Hepatocyte (in vitro differentiated cells): ENCODE measurements around the gene ANAPC5. TPM values are rescaled to one million over a fixed set of nuclear protein-coding genes. Genes with fewer than 3 reads are reported as not detected.

Experiments
- DNase-seq: peaks from one replicate; pipeline ENCODE4 v3.0.0-alpha.2; 2016; ENCODE audit warnings: low spot score
- H2AFZ ChIP-seq: fragments of 200-600 bp; sonication (generic); 2 replicates; pipeline ENCODE4 v1.6.0; 2016; ENCODE audit warnings: antibody characterized with exemption, mild to moderate bottlenecking
- H3K27ac ChIP-seq: fragments of 200-600 bp; sonication (generic); 2 replicates; pipeline ENCODE4 v1.5.1; 2016; ENCODE audit warnings: mild to moderate bottlenecking
- H3K27me3 ChIP-seq: fragments of 200-600 bp; sonication (generic); 2 replicates; pipeline ENCODE4 v1.6.1; 2016
- H3K36me3 ChIP-seq: fragments of 200-600 bp; sonication (generic); replicated peaks from 2 replicates; pipeline ENCODE4 v1.5.1; 2016; ENCODE audit warnings: low read depth; ENCODE audit not compliant: insufficient read depth
- H3K4me1 ChIP-seq: fragments of 200-600 bp; sonication (generic); 2 replicates; pipeline ENCODE4 v1.5.1; 2016; ENCODE audit warnings: mild to moderate bottlenecking, moderate library complexity; ENCODE audit not compliant: insufficient read depth
- H3K4me2 ChIP-seq: fragments of 200-600 bp; sonication (generic); 2 replicates; pipeline ENCODE4 v1.6.0; 2016
- H3K4me3 ChIP-seq: fragments of 200-600 bp; sonication (generic); 2 replicates; pipeline ENCODE4 v1.5.1; 2016; ENCODE audit warnings: mild to moderate bottlenecking
- H3K79me2 ChIP-seq: fragments of 200-600 bp; sonication (generic); 2 replicates; pipeline ENCODE4 v1.6.0; 2017; ENCODE audit warnings: mild to moderate bottlenecking
- H3K9me2 ChIP-seq: fragments of 200-600 bp; sonication (generic); replicated peaks from 2 replicates; pipeline ENCODE4 v1.6.0; 2017; ENCODE audit warnings: mild to moderate bottlenecking; ENCODE audit not compliant: insufficient read depth
- H3K9me3 ChIP-seq: fragments of 200-600 bp; sonication (generic); 2 replicates; pipeline ENCODE4 v1.5.1; 2016; ENCODE audit warnings: low read depth, mild to moderate bottlenecking
- H4K20me1 ChIP-seq: fragments of 200-600 bp; sonication (generic); 2 replicates; pipeline ENCODE4 v1.6.0; 2016; ENCODE audit warnings: mild to moderate bottlenecking; ENCODE audit not compliant: insufficient read depth, poor library complexity, severe bottlenecking
- EZH2 ChIP-seq: fragments of 200-600 bp; sonication (generic); IDR thresholded peaks from 2 replicates; pipeline ENCODE4 v1.6.1; 2016; ENCODE audit warnings: antibody characterized with exemption, mild to moderate bottlenecking, borderline replicate concordance
- EZH2phosphoT487 ChIP-seq: fragments of 200-600 bp; sonication (generic); IDR thresholded peaks from one replicate; pipeline ENCODE4 v1.6.1; 2018; ENCODE audit warnings: antibody characterized with exemption, mild to moderate bottlenecking, low read depth, moderate library complexity; ENCODE audit not compliant: unreplicated experiment, severe bottlenecking
- WGBS: methylation state at CpG from one replicate; pipeline ENCODE4 v1.1.6; 2016; ENCODE audit warnings: low lambda C conversion rate; ENCODE audit errors: missing lambda C conversion rate; 5-methylcytosine and 5-hydroxymethylcytosine counted together
- polyA plus RNA-seq: library from polyadenylated mRNA; unstranded; fragments of >200 nt; fragmentation: Nextera tagmentation; extraction: Ambion mirVana; gene quantifications from 2 replicates; pipeline ENCODE4 v1.2.1, GENCODE V29; 2016
- total RNA-seq: library from RNA; depleted of rRNA; stranded (reverse); fragments of >200 nt; gene quantifications from 2 replicates; pipeline ENCODE4 v1.2.3, GENCODE V29; 2014
- TF ChIP-seq, protein P1 (sequence below): fragments of 200-600 bp; sonication (generic); IDR thresholded peaks from 2 replicates; pipeline ENCODE4 v1.5.1; 2016; ENCODE audit warnings: antibody characterized with exemption, mild to moderate bottlenecking; ENCODE audit not compliant: poor library complexity

ANAPC5 gene
- total and polyA plus RNA-seq, 2 experiments from 2014 or later, result 102 to 108 TPM

GRCh38 chr12:121288158-121288845 lies 63.9 kb downstream of the ANAPC5 start:
- no peaks in the 10 kb centered on the region for H4K20me1 ChIP-seq
- no peak overlapping the region for H3K4me2 ChIP-seq
- TF ChIP-seq EZH2phosphoT487, result no peak
- TF ChIP-seq, protein P1, sequence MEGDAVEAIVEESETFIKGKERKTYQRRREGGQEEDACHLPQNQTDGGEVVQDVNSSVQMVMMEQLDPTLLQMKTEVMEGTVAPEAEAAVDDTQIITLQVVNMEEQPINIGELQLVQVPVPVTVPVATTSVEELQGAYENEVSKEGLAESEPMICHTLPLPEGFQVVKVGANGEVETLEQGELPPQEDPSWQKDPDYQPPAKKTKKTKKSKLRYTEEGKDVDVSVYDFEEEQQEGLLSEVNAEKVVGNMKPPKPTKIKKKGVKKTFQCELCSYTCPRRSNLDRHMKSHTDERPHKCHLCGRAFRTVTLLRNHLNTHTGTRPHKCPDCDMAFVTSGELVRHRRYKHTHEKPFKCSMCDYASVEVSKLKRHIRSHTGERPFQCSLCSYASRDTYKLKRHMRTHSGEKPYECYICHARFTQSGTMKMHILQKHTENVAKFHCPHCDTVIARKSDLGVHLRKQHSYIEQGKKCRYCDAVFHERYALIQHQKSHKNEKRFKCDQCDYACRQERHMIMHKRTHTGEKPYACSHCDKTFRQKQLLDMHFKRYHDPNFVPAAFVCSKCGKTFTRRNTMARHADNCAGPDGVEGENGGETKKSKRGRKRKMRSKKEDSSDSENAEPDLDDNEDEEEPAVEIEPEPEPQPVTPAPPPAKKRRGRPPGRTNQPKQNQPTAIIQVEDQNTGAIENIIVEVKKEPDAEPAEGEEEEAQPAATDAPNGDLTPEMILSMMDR, result no peak
- no peak for TF ChIP-seq EZH2
- no peak overlapping the region for H3K4me3 ChIP-seq
- no peaks in the 10 kb centered on the region for H3K9me3 ChIP-seq
- 64% methylated on average over 10 of the region's 10 CpGs for WGBS
- no peak overlapping the region for H2AFZ ChIP-seq
- no peak overlapping the region for H3K27ac ChIP-seq
- H3K79me2 ChIP-seq, result peaks cover 40% of the 10 kb centered on the region
- H3K9me2 ChIP-seq, result no peaks in the 10 kb centered on the region
- DNase-seq, result no peak
- H3K36me3 ChIP-seq, result no peaks in the 10 kb centered on the region
- no peaks in the 10 kb centered on the region for H3K4me1 ChIP-seq
- H3K27me3 ChIP-seq, result no peaks in the 10 kb centered on the region

DNA sequence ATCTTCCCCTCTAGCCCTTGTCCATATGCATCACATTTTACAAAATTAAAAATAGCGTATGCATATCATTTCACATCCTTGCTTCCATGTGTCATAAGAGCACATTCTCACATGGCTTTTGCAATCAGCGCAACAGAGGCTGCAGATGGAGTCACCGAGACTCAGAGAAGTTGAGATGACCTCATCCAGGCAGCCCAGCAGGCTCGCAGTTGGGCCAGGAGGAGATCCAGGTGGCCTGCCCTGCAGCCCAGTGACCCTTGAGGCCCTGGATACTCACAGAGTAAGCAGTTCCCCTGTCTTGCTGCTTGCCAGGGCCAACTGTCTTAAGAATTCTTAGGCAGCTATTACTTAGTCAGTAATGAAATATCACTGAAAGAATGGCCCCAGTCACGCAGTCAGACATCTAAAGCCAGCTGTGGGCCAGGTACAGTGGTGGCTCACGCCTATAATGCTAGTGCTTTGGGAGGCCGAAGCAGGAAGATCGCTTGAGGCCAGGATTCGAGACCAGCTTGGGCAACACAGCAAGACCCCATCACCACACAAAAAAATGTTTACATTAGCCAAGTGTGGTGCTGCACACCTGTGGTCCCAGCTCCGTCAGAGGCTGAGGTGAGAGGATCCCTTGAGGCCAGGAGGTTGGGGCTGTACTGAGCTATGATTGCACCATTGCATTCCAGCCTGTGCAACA lies 64.8 kb downstream of the ANAPC5 start:
- H3K79me2 ChIP-seq, result peaks cover 39% of the 10 kb centered on the region
- no peak overlapping the region for H2AFZ ChIP-seq
- H3K4me2 ChIP-seq, result no peak overlapping the region
- no peaks in the 10 kb centered on the region for H3K36me3 ChIP-seq
- TF ChIP-seq EZH2phosphoT487 (no peak), EZH2 (no peak)
- TF ChIP-seq, protein P1, result no peak
- H3K27ac ChIP-seq, result no peak overlapping the region
- no peak overlapping the region for H3K4me3 ChIP-seq
- no peaks in the 10 kb centered on the region for H3K9me3 ChIP-seq
- 90% methylated on average over 10 of the region's 10 CpGs for WGBS
- H4K20me1 ChIP-seq, result no peaks in the 10 kb centered on the region
- DNase-seq, result no peak
- H3K9me2 ChIP-seq, result no peaks in the 10 kb centered on the region
- H3K4me1 ChIP-seq, result no peaks in the 10 kb centered on the region
- H3K27me3 ChIP-seq, result no peaks in the 10 kb centered on the region

GRCh38 chr12:121285856-121286255 lies 66.4 kb downstream of the ANAPC5 start:
- no peak overlapping the region for H2AFZ ChIP-seq
- no peaks in the 10 kb centered on the region for H3K36me3 ChIP-seq
- no peaks in the 10 kb centered on the region for H3K27me3 ChIP-seq
- no peaks in the 10 kb centered on the region for H3K4me1 ChIP-seq
- H3K4me3 ChIP-seq, result no peak overlapping the region
- no peak overlapping the region for H3K4me2 ChIP-seq
- DNase-seq, result no peak
- TF ChIP-seq EZH2phosphoT487 (no peak), EZH2 (no peak)
- TF ChIP-seq, protein P1, result no peak
- H3K9me2 ChIP-seq, result no peaks in the 10 kb centered on the region
- H3K9me3 ChIP-seq, result no peaks in the 10 kb centered on the region
- H3K27ac ChIP-seq, result no peak overlapping the region
- WGBS, result 100% methylated on average over 1 of the region's 1 CpG
- peaks cover 36% of the 10 kb centered on the region for H3K79me2 ChIP-seq
- peaks cover 3% of the 10 kb centered on the region for H4K20me1 ChIP-seq
